ENCODE results near the gene CD72.

The CD72 gene

GRCh38 chr9:35605351-35606137, 12.7 kb downstream of the CD72 start:
- TF ChIP-seq TCF12 (IDR thresholded peaks at IDR 0.05; ENCODE audit: low read depth) (no peak), USF1 (IDR thresholded peaks at IDR 0.05) (no peak), YY1 (IDR thresholded peaks at IDR 0.05; ENCODE audit: low read depth) (no peak), RAD21 (IDR thresholded peaks at IDR 0.05; ENCODE audit: low read depth) (no peak)

- TF ChIP-seq ZBTB7A (IDR thresholded peaks at IDR 0.05; ENCODE audit: low read depth) (peak; percentile 74; the same call in 1 of the 2 replicates), TAF1 (IDR thresholded peaks at IDR 0.05; ENCODE audit: low read depth) (peak; percentile 34; the same call in 1 of the 2 replicates), TCF12 (IDR thresholded peaks at IDR 0.05; ENCODE audit: low read depth) (peak; percentile 28; the same call in 1 of the 2 replicates), MAX (IDR thresholded peaks at IDR 0.05) (0 out of 2 replicates have a peak, but pooled peaks have one; percentile 40), RAD21 (IDR thresholded peaks at IDR 0.05; ENCODE audit: low read depth) (no peak), TEAD4 (IDR thresholded peaks at IDR 0.05) (no peak)
Measured at GRCh38 chr9:35604578-35605350, 13.4 kb downstream of the CD72 start, which contains the start of gene TESK1. Gene TESK1, plus strand, starts transcription at chr9:35605262. Its CDS starts 358 bp downstream, at chr9:35605620.

GRCh38 chr9:35603986-35604577, 14.1 kb downstream of the CD72 start:
- TF ChIP-seq CREB1 (IDR thresholded peaks at IDR 0.05; ENCODE audit: low read depth) = no peak
- peak; percentile 66 for TF ChIP-seq RAD21 (IDR thresholded peaks at IDR 0.05; ENCODE audit: low read depth)
- TF ChIP-seq USF1 (IDR thresholded peaks at IDR 0.05) = peak; percentile 49; the same call in 1 of the 2 replicates
- TF ChIP-seq YY1 (IDR thresholded peaks at IDR 0.05; ENCODE audit: low read depth) = no peak
- TF ChIP-seq REST (IDR thresholded peaks at IDR 0.05; ENCODE audit: low read depth) = no peak
- TF ChIP-seq EGR1 (IDR thresholded peaks at IDR 0.05) = peak; percentile 87
- peak; percentile 38; the same call in 1 of the 2 replicates for TF ChIP-seq FOXM1 (IDR thresholded peaks at IDR 0.05; ENCODE audit: borderline replicate concordance, low read depth)
- peak; percentile 74 for TF ChIP-seq TCF12 (IDR thresholded peaks at IDR 0.05; ENCODE audit: low read depth)
- no peak for TF ChIP-seq CEBPB (IDR thresholded peaks at IDR 0.05)
- TF ChIP-seq ZBTB7A (IDR thresholded peaks at IDR 0.05; ENCODE audit: low read depth) = peak; percentile 99
- 0 out of 2 replicates have a peak, but pooled peaks have one; percentile 28 for TF ChIP-seq TEAD4 (IDR thresholded peaks at IDR 0.05)
- TF ChIP-seq EP300 (IDR thresholded peaks at IDR 0.05; ENCODE audit: borderline replicate concordance) = 0 out of 2 replicates have a peak, but pooled peaks have one; percentile 23
- no peak for TF ChIP-seq NFIC (IDR thresholded peaks at IDR 0.05)
- TF ChIP-seq MAX (IDR thresholded peaks at IDR 0.05) = peak; percentile 98
- no peak; the same call in 1 of the 2 replicates for TF ChIP-seq TAF1 (IDR thresholded peaks at IDR 0.05; ENCODE audit: low read depth)

- no peak for TF ChIP-seq CEBPB (IDR thresholded peaks at IDR 0.05)
- no peak for TF ChIP-seq YY1 (IDR thresholded peaks at IDR 0.05; ENCODE audit: low read depth)
- no peak for TF ChIP-seq EP300 (IDR thresholded peaks at IDR 0.05; ENCODE audit: borderline replicate concordance)
- TF ChIP-seq USF1 (IDR thresholded peaks at IDR 0.05) = no peak
Measured at GRCh38 chr9:35603506-35603985, 14.7 kb downstream of the CD72 start.

- no peak for TF ChIP-seq MAX (IDR thresholded peaks at IDR 0.05)
- TF ChIP-seq USF1 (IDR thresholded peaks at IDR 0.05) = no peak
- no peak for TF ChIP-seq YY1 (IDR thresholded peaks at IDR 0.05; ENCODE audit: low read depth)
- TF ChIP-seq REST (IDR thresholded peaks at IDR 0.05; ENCODE audit: low read depth) = no peak
- no peak for TF ChIP-seq CEBPB (IDR thresholded peaks at IDR 0.05)
- no peak for TF ChIP-seq ZBTB7A (IDR thresholded peaks at IDR 0.05; ENCODE audit: low read depth)
Measured at GRCh38 chr9:35599763-35600604, 18.2 kb downstream of the CD72 start.
